Activated effector memory CD4-positive, alpha-beta T cell treated with anti-CD3 and anti-CD28 coated beads, Interleukin-2, amount 50 U/mL, for 16 hours (primary cell): ENCODE measurements around the gene HCST.
A peak's percentile ranks its signal among the peaks of the same experiment; 100 is the strongest.
"Not testable (repeated sequence)": the region's sequence is repeated elsewhere in the genome, so short reads cannot be mapped to it uniquely, and the experiment has no call there.

ENCODE experiments used
- DNase-seq: peaks from one replicate; pipeline ENCODE4 v3.0.0-alpha.2; 2020

Gene HCST

GRCh38 chr19:35882114-35882832 lies 20.1 kb upstream of the HCST start:
- DNase-seq: no peak

GRCh38 chr19:35883882-35884281 lies 18.4 kb upstream of the HCST start:
- no peak for DNase-seq

GRCh38 chr19:35885225-35885738 lies 17.0 kb upstream of the HCST start:
- DNase-seq: no peak

- no peak for DNase-seq
These were observed 16.4 kb upstream of the HCST start for GRCh38 chr19:35885904-35886303.

GRCh38 chr19:35887197-35887596 lies 15.1 kb upstream of the HCST start:
- DNase-seq: no peak

GRCh38 chr19:35888398-35888797 lies 13.9 kb upstream of the HCST start:
- DNase-seq: no peak

GRCh38 chr19:35889370-35890112 lies 12.8 kb upstream of the HCST start:
- no peak for DNase-seq

- DNase-seq: no peak
These were observed 12.1 kb upstream of the HCST start for GRCh38 chr19:35890113-35890650.

- not testable (repeated sequence) for DNase-seq
These were observed 10.5 kb upstream of the HCST start for GRCh38 chr19:35891819-35892218.

- DNase-seq: no peak
These were observed 8.0 kb upstream of the HCST start for GRCh38 chr19:35894342-35894741.

- DNase-seq: no peak
These were observed 6.3 kb upstream of the HCST start for GRCh38 chr19:35895911-35896642.

- DNase-seq: no peak
These were observed 5.7 kb upstream of the HCST start for GRCh38 chr19:35896643-35897040.

- no peak for DNase-seq
These were observed 4.5 kb upstream of the HCST start for GRCh38 chr19:35897706-35898451.

GRCh38 chr19:35898499-35898809 lies 3.9 kb upstream of the HCST start:
- DNase-seq: no peak

- peak; percentile 96 for DNase-seq
These were observed 2.6 kb upstream of the HCST start for GRCh38 chr19:35899547-35900214.

GRCh38 chr19:35901055-35901644 lies 1.2 kb upstream of the HCST start:
- no peak for DNase-seq

- DNase-seq: peak; percentile 65
These were observed 644 bp downstream of the HCST start for GRCh38 chr19:35902870-35903475.

GRCh38 chr19:35903550-35904179 lies 1.3 kb downstream of the HCST start:
- DNase-seq: peak; percentile 95

- DNase-seq: no peak
These were observed 2.2 kb downstream of the HCST start for GRCh38 chr19:35904311-35905068.

GRCh38 chr19:35905178-35905727 lies 2.9 kb downstream of the HCST start:
- no peak for DNase-seq
